ENCODE results near the gene TMEM131L.

DNA sequence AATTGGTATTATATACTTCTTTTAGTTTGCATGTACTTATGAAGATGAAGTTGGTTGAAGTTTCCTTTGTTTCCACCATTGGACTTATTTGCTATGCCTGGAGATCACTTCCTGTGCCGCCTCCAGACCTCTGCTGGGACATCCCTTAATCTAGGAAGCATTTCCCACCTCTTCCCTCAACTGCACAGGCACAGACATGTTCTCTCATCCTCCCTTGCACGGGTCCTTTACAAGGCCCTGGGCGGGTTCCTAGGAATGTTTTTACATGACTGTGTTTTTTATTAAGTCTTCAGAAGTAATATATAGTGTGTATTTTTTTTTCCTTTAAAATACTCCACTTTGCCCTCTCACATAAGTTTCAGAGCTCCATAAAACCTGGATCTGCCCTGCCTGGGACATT lies 51.0 kb downstream of the TMEM131L start:
- TF ChIP-seq CTCF (IDR thresholded peaks at IDR 0.05) (no peak), POLR2A (IDR thresholded peaks at IDR 0.05) (no peak), POLR2AphosphoS5 (IDR thresholded peaks at IDR 0.05) (no peak)
